Transverse colon (tissue), 3 donors: ENCODE measurements around the gene THTPA.

Experiments used
- CTCF ChIP-seq, 5 experiments: fragments of 200-600 bp in 3 of 5; fragments of 450-650 bp in 2 of 5; sonication (generic) in 3 of 5; IDR thresholded peaks; 1 replicate in 2 of 5; 2 replicates in 3 of 5; pipeline ENCODE4 v1.5.1; 2016 to 2017; ENCODE audit warnings: antibody characterized with exemption in 5 of 5, inconsistent platforms in 3 of 5, mild to moderate bottlenecking in 2 of 5, moderate library complexity in 1 of 5
- POLR2A ChIP-seq: fragments of 450-650 bp; IDR thresholded peaks from one replicate; pipeline ENCODE4 v1.6.1; 2016; ENCODE audit warnings: antibody characterized with exemption, mild to moderate bottlenecking, moderate library complexity

GRCh38 chr14:23579739-23580138 lies 23.7 kb downstream of the THTPA start:
- TF ChIP-seq POLR2A (no peak), CTCF (IDR thresholded peaks at IDR 0.05) (no peak)
